Stromal cell of bone marrow (primary cell): Measurements from ENCODE around the gene VPS37C.
A peak's percentile ranks its signal among the peaks of the same experiment; 100 is the strongest.
"Not testable (repeated sequence)": the region's sequence is repeated elsewhere in the genome, so short reads cannot be mapped to it uniquely, and the experiment has no call there.

Source experiments
- DNase-seq: peaks from one replicate; pipeline ENCODE4 v3.0.0-alpha.2; 2012; ENCODE audit warnings: low read depth

The VPS37C gene

DNA sequence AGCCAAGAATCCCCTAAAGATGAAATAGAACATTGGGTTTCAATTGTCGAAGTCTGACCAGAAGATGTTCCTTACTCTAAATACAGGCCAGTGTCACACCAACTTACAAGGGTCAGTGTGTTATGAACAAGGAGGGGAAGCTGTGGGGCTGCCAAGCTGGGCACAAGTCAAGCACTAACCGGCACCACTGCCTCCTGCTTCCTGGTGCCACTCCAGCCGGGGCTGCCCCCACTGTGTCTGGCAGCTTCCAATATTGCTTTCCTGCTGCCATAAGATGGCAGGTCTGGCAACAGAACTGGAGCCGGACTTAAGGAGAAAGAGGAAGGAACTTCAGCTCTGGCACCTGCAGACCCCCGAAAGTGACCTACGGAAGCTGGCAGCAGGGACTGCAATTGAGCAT, 13.7 kb upstream of the VPS37C start:
- DNase-seq, result no peak

DNA sequence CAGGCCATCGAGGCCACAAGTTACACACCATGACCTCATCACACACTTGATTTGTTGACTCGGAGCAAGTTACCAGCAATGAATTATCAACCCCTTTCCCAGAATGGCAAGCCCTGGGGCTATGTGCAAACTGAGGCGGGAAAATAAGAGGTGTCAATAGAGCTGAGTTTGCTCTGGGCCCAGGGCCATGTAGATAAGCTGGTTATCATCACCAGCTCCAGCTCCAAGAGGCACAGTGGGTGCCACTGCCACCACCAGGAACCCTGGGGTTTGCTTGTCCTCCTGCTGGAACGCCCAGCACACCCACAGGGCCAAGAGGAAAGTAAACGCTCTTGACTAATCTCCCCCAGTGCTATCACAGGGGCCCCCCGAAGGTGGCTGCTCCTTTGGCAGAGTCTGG, 13.0 kb upstream of the VPS37C start:
- no peak for DNase-seq

DNA sequence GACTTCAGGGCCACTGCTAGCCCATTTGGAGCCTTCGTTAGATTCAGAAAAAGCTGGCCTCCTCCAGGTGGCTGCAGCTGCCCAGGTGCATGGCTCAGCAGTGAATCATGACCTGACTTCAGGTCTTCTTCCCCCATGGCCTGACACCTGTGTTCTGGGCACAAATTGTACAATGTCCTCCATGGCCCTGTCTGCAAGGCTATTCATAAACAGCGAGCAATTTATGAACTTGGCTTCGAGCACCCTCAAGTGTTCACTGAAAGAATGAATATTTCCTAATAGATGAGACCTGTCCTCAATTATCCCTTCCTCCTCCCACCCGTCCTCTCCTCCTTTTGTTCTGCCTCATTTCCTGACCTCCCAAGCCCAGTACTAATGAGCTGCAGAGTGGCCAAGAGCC, 12.2 kb upstream of the VPS37C start:
- DNase-seq, result no peak

DNA sequence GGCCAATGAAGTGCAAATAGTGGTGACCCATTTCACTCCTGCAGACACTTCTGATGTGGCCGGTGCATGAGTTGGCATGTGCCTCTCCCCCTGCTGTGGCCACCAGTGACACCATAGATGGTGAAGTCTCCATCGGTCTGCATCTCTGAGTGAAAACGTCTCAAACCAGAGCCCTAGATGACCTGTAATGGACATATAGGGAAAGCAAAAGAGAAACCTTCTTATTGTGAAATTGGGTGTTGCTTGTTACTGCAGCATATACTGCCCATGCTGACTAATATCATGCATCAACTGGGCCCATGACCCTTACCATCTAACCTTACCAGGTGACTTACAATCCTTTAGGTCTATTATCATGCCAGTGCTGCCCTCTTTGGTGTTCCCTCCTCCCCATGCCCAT, 11.7 kb upstream of the VPS37C start:
- no peak for DNase-seq

DNA sequence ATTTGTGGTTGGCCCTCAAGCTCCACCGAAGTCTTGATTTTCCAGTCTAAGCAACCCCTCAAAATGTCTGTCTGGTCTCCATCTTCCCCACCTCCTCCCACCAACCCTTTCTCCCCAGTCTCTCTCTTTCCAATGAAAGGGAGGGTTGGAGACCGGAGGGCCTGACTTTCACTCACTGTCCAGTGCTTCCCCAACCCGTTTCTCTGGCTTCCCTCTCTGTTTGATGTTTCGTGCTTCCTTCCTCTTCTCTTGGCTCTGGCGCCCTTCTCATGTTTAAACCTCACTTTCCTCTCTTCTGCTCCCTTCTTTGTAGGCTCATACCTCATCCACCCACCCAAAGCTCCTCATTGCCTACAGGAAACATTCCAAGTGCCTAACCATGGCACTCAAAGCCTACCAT, 11.1 kb upstream of the VPS37C start:
- DNase-seq, result no peak

DNA sequence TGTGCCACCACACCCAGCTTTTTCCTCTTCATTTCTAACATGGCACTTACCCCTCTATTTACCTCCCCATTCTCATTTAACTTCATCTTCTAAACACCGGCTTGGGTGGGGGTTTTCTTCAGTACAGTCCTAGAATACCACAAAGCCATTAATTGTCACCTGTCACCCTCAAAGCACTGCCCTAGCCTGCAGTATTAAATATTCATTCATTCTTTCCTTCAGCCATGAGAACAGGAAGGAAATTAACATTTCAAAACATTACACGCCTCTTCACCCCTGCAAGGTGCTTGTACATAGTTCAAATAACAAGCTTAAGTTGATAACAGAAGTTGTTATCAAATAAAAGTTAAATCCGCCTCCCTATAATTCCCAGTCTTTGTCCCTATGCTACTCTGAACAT, 10.7 kb upstream of the VPS37C start:
- DNase-seq, result no peak

DNA sequence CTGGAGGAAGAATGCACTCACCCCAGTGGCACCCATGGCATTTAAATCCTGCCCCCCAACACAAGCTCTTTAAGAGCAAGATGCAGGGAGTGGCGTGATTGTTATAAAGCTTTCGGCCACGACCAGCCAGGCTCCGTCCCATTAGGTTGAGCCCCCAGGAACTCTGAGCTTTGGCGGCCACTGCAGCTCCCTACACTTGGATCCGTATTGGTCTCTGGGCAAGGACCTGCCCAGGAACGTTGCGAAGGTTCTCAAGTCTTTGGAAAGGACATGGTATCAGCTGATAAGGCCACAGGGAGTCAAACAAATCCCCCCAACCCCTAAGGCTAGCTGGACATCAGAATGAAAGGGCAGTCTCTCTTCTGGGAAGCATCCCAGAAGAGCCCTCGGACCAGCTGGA, 9.3 kb upstream of the VPS37C start:
- no peak for DNase-seq

DNA sequence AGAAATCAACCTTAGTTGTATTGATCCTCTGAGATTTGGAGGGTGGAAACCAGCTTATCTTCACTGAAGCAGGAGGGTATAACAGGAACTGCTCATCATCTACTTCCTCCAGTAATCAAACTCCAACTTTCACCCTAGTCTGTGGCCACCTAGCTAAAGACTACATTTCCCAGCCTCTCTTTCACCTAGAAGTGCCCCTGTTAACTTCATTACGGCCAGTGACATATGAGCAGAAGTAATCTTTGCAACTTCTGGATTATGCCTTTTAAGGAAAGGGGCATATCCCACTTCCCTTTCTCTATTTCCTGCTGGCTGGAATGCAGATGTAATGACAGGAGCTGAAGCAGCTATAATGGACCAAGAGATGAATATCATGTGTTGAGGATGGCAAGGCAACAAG, 7.6 kb upstream of the VPS37C start:
- DNase-seq, result no peak

DNA sequence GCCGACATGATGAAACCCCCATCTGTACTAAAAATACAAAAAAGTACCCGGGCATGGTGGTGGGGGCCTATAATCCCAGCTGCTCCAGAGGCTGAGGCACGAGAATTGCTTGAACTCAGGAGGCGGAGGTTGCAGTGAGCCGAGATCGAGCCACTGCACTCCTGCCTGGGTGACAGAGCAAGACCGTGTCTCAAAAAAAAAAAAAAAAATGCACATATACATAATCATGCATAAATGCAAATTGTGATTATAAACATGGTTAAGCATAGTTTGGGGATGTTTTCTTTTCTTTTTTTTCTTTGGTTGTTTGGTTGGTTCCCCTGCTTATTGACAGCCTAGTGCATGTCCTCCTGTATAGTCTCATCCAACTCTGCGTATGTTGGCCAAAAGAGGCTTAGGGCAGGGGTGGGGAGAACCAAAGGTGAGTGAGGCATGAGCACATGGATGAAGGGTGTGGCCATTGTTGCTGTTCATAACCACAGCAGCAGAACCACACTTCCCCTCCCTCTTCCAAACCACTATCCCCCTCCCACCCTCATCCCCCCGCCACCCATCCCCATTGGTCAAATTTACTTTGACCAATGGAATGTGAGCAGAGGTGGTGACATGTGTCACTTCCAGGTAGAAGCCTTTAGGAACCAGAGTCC, 6.9 kb upstream of the VPS37C start:
- no peak for DNase-seq

DNA sequence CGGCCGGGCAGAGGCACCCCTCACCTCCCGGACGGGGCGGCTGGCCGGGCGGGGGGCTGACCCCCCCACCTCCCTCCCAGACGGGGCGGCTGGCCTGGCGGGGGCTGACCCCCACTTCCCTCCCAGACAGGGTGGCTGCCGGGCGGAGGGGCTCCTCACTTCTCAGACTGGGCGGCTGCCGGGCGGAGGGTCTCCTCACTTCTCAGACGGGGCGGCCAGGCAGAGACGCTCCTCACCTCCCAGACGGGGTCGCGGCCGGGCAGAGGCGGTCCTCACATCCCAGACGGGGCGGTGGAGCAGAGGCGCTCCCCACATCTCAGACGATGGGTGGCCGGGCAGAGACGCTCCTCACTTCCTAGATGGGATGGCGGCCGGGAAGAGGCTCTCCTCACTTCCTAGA, 5.1 kb upstream of the VPS37C start:
- not testable (repeated sequence) for DNase-seq

DNA sequence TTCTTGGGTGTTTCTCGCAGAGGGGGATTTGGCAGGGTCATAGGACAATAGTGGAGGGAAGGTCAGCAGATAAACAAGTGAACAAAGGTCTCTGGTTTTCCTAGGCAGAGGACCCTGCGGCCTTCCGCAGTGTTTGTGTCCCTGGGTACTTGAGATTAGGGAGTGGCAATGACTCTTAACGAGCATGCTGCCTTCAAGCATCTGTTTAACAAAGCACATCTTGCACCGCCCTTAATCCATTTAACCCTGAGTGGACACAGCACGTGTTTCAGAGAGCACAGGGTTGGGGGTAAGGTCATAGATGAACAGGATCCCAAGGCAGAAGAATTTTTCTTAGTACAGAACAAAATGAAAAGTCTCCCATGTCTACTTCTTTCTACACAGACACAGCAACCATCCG, 4.6 kb upstream of the VPS37C start:
- not testable (repeated sequence) for DNase-seq

DNA sequence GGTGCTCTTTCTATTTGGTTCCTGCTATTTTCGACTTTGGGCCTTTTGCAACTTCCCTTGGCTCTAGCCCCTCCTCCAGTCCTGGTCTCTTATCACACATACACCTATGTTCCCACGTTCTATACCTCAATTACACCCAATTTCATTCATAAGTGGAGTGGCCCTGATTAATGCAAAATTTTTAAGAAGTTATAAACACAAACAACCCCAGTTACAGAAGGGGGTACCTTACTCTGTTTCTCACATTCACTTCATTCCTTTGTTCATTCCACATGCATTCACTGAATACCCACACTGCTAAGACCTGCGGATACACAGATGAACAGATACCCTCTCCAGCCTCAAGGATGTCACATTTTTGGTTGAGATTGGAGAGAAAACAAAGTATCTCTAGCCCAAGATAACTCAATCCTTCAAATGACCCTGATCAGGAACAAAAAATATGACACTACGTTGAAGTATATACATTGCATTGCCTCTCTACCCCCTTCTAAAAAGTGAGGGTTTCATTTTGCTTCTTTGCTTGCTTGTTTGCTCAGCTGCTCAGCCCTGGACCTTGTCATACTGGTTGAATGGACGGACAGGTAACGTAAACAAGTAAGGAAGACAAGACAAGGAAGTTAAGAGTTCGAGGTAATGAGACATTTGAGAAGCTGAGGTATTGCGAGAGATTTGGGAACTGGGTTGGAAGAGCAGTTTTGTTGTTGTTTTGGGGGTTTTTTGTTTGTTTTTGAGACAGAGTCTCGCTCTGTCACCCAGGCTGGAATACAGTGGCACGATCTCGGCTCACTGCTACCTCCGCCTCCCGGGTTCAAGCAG, 3.6 kb upstream of the VPS37C start:
- DNase-seq, result no peak

DNA sequence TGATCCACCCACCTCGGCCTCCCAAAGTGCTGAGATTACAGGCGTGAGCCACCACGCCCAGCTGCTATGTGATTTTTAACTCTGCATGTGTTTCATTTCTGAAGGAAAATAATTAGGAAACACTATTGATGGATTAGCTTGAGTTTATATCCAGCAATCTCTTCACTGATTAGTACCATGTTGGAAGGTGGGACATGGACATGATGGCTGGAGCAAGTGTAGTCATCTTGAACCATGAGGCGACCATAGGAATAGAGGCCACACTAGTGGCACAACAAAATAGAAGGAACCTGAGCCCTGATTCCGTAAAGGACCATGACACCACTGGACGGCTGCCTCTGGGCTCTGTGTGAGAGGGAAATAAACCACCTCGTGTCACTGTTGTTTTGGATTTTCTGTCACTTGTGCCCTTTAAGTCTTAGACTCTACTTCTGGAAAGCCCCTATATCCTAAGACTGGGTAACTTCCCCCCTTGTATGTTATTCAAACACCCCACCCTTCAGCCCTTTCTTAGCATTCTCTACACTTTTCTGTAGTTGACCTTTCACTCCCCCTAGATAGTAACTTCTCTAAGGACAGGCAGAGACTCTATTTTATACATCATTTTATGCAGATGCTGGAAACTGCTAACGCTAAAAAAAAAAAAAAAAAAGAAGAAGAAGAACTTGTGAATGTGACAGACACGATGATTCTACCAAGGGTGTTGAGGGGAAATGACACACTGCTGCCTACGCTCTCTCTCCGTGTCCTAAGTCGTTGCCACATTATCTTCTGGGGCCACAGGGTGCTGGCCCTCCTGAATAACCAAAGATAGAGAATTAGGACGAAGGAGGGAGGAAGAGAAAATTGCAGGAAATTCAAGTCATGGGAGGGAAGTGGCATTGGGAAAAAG, 2.7 kb upstream of the VPS37C start:
- DNase-seq, result no peak

DNA sequence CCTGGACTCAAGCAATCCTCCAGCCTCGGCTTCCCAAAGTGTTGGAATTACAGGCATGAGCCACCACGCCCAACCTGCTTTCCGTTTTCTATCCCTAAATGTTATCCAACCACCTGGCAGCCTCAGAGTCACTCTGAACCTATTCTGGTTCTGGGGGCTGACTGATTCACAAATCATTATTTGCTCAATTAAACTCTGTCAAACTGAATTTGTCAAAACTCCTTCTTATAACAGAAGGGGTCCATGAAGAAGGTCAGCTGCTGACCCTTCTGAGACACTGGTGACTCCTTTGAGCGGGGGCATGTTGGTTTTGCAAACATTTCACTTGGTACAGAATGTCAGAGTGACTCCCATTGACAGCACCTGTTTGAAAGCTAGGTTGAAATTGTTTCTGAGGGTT, 1.8 kb upstream of the VPS37C start:
- DNase-seq, result no peak

DNA sequence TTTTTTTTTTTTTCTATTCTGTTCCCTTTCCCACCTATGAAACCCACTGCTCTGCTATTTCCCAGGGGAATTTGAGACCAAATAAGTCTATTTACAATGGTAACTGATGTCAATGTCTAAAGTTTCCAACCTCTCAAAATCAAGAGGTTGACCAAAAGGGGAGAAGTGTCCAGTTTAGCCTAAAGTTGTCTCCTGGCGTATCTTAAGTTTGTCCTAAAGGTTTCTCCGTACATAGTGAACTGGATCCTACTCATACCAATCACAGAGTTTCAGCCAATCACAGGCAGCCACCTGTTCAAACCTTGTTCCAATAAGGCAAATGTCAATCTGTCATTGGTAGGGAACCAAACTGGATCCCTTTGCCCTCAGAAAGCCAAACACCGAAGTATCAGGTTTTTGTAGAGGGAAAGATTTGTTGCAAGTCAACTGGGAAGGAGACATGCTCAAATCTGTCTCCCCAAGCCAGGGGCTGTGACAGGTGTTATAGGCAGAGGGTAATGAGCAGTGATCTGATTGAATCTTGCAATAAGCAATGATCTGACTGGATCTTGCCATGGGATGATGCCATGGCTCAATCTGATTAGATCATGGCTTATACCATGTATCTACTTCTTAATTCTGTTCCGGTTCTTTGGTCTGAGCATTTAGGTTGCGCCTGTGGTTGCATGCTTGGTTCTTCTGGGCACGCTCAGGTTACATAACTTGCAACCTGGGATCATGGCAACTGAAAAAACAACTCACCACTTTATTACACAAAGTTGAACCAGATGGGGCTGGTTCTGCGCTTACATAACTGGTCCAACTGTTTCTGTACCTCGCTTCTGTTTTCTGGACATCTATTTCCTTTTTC, 1.1 kb upstream of the VPS37C start:
- no peak for DNase-seq

DNA sequence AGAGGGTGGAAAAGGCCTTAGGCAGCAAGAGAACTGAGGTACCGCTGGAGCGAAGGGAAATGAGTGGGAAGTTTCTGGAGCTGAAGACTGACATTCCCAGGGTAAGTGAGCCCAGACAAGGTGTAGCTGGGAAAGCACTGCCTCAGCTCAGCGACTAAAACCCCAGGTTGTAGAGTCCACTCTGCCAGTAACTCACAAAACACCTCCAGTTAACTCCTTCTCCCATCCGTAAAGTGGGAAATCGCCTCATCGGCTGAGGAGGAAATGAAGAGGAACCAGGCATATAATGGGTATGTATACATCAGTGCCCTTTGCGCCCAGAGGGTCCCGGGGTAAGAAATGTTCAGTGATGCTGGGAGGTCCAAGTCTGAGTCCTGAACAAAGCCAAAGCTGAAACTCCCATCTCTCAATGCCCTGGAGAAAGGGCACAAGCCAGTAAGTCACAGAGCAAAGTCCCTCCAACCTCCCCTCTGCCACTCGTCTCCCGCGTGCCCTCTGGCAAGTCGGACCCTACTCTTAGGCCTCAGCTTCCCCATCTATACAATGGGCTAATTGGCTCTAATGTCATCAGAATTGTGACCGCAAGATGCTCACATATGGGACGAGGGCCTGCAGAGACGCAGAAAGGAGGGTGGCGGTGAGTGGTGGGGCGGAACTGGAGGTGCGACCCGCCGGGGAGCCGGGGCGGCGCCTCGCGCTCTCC, 588 bp downstream of the VPS37C start:
- DNase-seq, result no peak

DNA sequence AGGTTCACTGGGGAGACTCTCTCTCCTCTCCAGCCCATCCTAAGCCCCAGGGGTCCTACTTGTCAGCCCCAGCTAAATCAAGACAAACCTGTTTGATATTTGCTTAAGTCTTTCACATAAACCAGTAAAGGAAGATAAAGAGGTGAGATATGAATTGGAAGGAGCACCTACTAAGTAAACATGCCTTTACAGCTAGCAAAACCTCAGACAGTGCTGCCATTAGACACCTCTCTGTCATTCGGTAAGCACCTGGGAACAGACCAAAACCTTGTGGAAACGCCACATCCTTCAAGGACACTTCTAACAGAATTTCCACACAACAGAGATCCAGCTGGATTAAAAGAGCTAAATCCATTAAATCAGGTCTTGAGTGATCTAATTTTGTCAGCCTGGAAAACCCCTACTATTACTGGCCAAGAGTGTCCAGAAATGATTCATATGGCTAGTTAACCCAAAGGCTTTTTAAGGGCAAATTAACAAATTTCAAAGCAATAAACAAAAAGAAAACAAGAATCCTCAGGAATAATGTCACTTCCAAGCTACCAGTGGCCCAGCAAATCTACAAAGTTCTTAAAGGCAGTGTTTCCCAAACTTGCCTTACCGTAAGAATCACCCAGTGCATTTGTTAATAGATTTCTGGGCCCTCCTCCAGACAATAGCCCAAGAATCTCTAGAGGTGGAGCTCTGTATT, 2.4 kb downstream of the VPS37C start:
- DNase-seq, result peak; percentile 44

DNA sequence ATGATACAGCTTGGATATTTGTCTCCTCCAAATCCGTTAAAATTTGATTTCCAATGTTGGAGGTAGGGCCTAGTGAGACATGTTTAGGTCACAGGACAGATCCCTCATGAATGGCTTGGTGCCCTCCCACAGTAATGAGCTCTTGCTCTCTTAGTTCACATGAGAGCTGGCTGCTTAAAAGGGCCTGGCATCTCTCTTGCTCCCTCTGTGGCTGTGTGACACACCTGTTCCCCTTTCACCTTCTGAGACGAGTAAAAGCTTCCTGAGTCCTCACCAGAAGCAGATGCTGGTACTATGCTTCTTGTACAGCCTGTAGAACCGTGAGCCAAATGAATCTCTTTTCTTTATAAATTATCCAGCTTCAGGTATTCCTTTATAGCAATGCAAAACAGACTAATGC, 3.5 kb downstream of the VPS37C start:
- DNase-seq, result no peak

DNA sequence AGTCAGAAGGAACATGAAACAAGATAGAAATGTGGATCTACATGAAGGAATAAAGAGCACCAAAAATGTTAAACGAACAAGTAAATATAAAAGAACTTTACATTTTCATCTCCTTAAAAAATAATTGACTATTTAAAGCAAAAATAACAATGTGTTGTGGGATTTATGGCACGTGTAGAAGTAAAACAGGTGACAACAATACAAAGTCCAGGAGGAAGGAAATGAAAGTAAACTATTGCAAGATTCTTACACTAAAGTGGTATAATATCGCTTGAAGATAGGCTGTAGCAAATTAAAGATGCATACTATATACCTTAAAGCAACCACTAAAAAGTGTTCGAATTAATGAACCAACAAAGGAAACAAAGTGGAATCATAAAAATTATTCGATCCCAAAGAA, 5.5 kb downstream of the VPS37C start:
- no peak for DNase-seq

DNA sequence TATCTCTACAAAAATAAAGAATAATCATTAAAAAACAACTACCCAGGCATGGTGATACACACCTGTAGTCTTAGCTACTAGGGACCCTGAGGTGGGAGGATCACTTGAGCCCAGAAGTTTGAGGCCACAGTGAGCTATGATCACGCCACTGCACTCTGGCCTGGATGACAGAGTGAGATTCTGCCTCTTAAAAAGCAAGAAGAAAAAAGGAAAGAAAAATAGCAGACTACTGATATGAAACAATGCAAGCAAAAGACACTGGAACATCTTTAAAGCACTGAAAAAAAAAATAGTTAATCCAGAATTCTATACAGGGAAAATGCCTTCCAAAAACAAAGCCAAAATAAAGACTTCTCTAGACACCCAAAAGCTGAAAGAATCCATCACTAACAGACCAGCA, 5.9 kb downstream of the VPS37C start:
- DNase-seq, result no peak

DNA sequence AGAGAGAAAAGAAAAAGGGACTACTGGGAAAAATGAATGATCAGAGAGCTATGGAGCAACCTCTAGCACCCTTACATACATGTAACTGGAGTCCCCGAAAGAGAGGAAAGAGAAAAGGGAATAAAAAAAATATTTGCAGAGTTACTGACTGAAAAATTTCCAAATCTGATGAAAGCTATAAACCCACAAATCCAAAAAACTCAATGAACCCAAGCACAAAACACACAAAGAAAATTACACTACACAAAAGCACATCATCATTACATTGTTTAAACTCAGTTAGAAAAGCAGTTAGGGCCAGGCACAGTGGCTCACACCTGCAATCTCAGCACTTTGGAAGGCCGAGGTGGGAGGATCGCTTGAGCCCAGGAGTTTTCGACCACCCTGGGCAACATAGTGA, 6.7 kb downstream of the VPS37C start:
- no peak for DNase-seq
